B cell (primary cell): ENCODE results near the gene VPS8. TPM values are rescaled to one million over a fixed set of nuclear protein-coding genes. Genes with fewer than 3 reads are reported as not detected.

Experiments used
- ATAC-seq: fragments of 200-7000 bp; cut with Tn5 transposase; one replicate; pipeline ENCODE4 v1.10.0; 2021; ENCODE audit warnings: low read depth, mild to moderate bottlenecking, moderate number of reproducible peaks, moderate library complexity
- CTCF ChIA-PET: fragments of 350-600 bp; sonication (Branson Sonifier 250); formaldehyde crosslinking; loops from one replicate; lab custom pipeline; 2021; ENCODE audit warnings: antibody characterized with exemption, inconsistent platforms; lab: Charles Lee
- POLR2A ChIA-PET: fragments of 350-600 bp; sonication (Branson Sonifier 250); formaldehyde crosslinking; loops from one replicate; lab custom pipeline; 2021; ENCODE audit warnings: antibody characterized with exemption; lab: Charles Lee
- DNase-seq: peaks from one replicate; pipeline ENCODE4 v3.0.0; 2013
- H2AFZ ChIP-seq: 2 replicates; pipeline ENCODE4 v1.6.1; 2012; ENCODE audit warnings: mild to moderate bottlenecking, low read depth, low read length; ENCODE audit not compliant: insufficient read depth, poor library complexity, severe bottlenecking
- H3K27ac ChIP-seq, 2 donors: 1 replicate in 1 of 2; 2 replicates in 1 of 2; pipeline ENCODE4 v1.5.1; 2012 to 2013; ENCODE audit warnings: low read length in 2 of 2, mild to moderate bottlenecking in 2 of 2, moderate library complexity in 1 of 2
- H3K27me3 ChIP-seq, 4 experiments: fragments of 200-600 bp in 1 of 4; sonication (generic) in 1 of 4; replicated peaks in 1 of 4; 1 replicate in 2 of 4; 2 replicates in 2 of 4; pipeline versions ENCODE4 v1.6.1 to v1.7.0; 2013 to 2016; ENCODE audit warnings: low read length in 3 of 4, mild to moderate bottlenecking in 2 of 4, mixed read lengths in 1 of 4, moderate library complexity in 1 of 4; ENCODE audit not compliant: insufficient read depth in 4 of 4, control insufficient read depth in 3 of 4; ENCODE audit errors: control extremely low read depth in 1 of 4
- H3K36me3 ChIP-seq, 2 experiments: replicated peaks in 1 of 2; 1 replicate in 1 of 2; 2 replicates in 1 of 2; pipeline versions ENCODE4 v1.6.1 to v1.7.1; 2013; ENCODE audit warnings: low read length in 1 of 2; ENCODE audit not compliant: insufficient read depth in 2 of 2, control insufficient read depth in 1 of 2; ENCODE audit errors: control extremely low read depth in 1 of 2, extremely low read depth in 1 of 2
- H3K4me1 ChIP-seq, 2 donors: fragments of 200-600 bp in 1 of 2; sonication (generic) in 1 of 2; 1 replicate in 1 of 2; 2 replicates in 1 of 2; pipeline versions ENCODE4 v1.5.1 to v1.6.1; 2013 to 2017; ENCODE audit warnings: low read length in 2 of 2; ENCODE audit not compliant: control insufficient read depth in 2 of 2, insufficient read depth in 2 of 2
- H3K4me2 ChIP-seq: replicated peaks from 2 replicates; pipeline ENCODE3; 2012; ENCODE audit warnings: mild to moderate bottlenecking, low read depth, low read length; ENCODE audit not compliant: poor library complexity, severe bottlenecking
- H3K4me3 ChIP-seq, 5 experiments: fragments of 200-600 bp in 1 of 5; sonication (generic) in 1 of 5; 1 replicate in 3 of 5; 2 replicates in 2 of 5; pipeline versions ENCODE4 v1.5.1 to v1.7.0; 2011 to 2016; ENCODE audit warnings: low read length in 4 of 5, mild to moderate bottlenecking in 4 of 5, low read depth in 2 of 5, control low read depth in 1 of 5, moderate library complexity in 1 of 5; ENCODE audit not compliant: insufficient read depth in 1 of 5; ENCODE audit errors: control extremely low read depth in 1 of 5, extremely low read depth in 1 of 5
- H3K79me2 ChIP-seq: fragments of 200-600 bp; sonication (generic); one replicate; pipeline ENCODE4 v1.6.0; 2016; ENCODE audit warnings: low read length; ENCODE audit not compliant: control insufficient read depth, insufficient read depth
- H3K9ac ChIP-seq: fragments of 200-600 bp; sonication (generic); 2 replicates; pipeline ENCODE4 v1.6.1; 2017; ENCODE audit warnings: mild to moderate bottlenecking, low read length, moderate library complexity
- H3K9me3 ChIP-seq, 3 donors: one replicate each; pipeline versions ENCODE4 v1.6.1 to v1.7.1; 2013; ENCODE audit warnings: low read length in 2 of 3; ENCODE audit not compliant: control insufficient read depth in 2 of 3, insufficient read depth in 1 of 3; ENCODE audit errors: control extremely low read depth in 1 of 3
- H4K20me1 ChIP-seq: 2 replicates; pipeline ENCODE4 v1.6.0; 2012; ENCODE audit warnings: mild to moderate bottlenecking, low read length; ENCODE audit not compliant: insufficient read depth, control insufficient read depth, poor library complexity, severe bottlenecking
- H3K27ac Mint-ChIP-seq: one replicate; pipeline ENCODE4 v1.8.0; 2021; ENCODE audit warnings: mixed read lengths
- H3K27me3 Mint-ChIP-seq: one replicate; pipeline ENCODE4 v1.8.0; 2021; ENCODE audit warnings: mixed read lengths
- H3K4me1 Mint-ChIP-seq: one replicate; pipeline ENCODE4 v1.8.0; 2021; ENCODE audit warnings: mixed read lengths
- H3K4me3 Mint-ChIP-seq: one replicate; pipeline ENCODE4 v1.8.0; 2021; ENCODE audit warnings: mixed read lengths
- H3K9me3 Mint-ChIP-seq: one replicate; pipeline ENCODE4 v1.8.0; 2022; ENCODE audit warnings: mixed read lengths; ENCODE audit not compliant: insufficient read depth
- EZH2 ChIP-seq: IDR thresholded peaks from 2 replicates; pipeline ENCODE4 v1.6.1; 2012; ENCODE audit warnings: borderline replicate concordance, low read depth, mild to moderate bottlenecking, moderate library complexity, low read length; ENCODE audit not compliant: insufficient read depth, poor library complexity, severe bottlenecking
- WGBS: methylation state at CpG from one replicate; pipeline ENCODE4 v1.1.5; 2013; ENCODE audit warnings: missing lambda C conversion rate; ENCODE audit not compliant: insufficient coverage; 5-methylcytosine and 5-hydroxymethylcytosine counted together
- intact Hi-C: fragments of 100-400 bp; cut with micrococcal nuclease; formaldehyde crosslinking; loops from one replicate; pipeline ENCODE4 v1.10.0; 2022
- polyA plus RNA-seq: library from polyadenylated mRNA; depleted of rRNA; stranded (reverse); fragments of >200 nt; gene quantifications from 2 replicates; pipeline ENCODE4 v1.2.3, GENCODE V29; 2012
- total RNA-seq, 2 donors: library from RNA; stranded (reverse); fragments of 120-200 nt in 1 of 2; gene quantifications; 1 replicate in 1 of 2; 2 replicates in 1 of 2; pipeline versions ENCODE4 v1.2.3 to v1.2.4, GENCODE V29; 2013 to 2022
- TF ChIP-seq, protein P1 (sequence below): fragments of 200-600 bp; IDR thresholded peaks from one replicate; pipeline ENCODE4 v1.8.0; 2022; ENCODE audit warnings: antibody characterized with exemption, mild to moderate bottlenecking

VPS8 gene
- total and polyA plus RNA-seq, 2 donors (not counting 1 experiment from before 2014, with no cell fraction given) = 18.3 to 95.6 TPM

GRCh38 chr3:184802150-184802549, 9.8 kb upstream of the VPS8 start:
- no peak for ATAC-seq
- ChIA-PET CTCF (interaction anchor here (0.6 to 2.1 kb wide), 4 partner anchors 11 to 506 kb away, joined by 3 to 8 read pairs (median 3); no protein-coding TSS in a partner anchor), POLR2A (interaction anchor here (0.7 kb wide), 1 partner anchor 238 kb away, joined by 4 read pairs; no protein-coding TSS in a partner anchor)
- H3K4me3 Mint-ChIP-seq = no peak overlapping the region
- H2AFZ ChIP-seq = no peak overlapping the region
- TF ChIP-seq, protein P1, sequence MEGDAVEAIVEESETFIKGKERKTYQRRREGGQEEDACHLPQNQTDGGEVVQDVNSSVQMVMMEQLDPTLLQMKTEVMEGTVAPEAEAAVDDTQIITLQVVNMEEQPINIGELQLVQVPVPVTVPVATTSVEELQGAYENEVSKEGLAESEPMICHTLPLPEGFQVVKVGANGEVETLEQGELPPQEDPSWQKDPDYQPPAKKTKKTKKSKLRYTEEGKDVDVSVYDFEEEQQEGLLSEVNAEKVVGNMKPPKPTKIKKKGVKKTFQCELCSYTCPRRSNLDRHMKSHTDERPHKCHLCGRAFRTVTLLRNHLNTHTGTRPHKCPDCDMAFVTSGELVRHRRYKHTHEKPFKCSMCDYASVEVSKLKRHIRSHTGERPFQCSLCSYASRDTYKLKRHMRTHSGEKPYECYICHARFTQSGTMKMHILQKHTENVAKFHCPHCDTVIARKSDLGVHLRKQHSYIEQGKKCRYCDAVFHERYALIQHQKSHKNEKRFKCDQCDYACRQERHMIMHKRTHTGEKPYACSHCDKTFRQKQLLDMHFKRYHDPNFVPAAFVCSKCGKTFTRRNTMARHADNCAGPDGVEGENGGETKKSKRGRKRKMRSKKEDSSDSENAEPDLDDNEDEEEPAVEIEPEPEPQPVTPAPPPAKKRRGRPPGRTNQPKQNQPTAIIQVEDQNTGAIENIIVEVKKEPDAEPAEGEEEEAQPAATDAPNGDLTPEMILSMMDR = no peak
- TF ChIP-seq EZH2 = no peak
- no peak for DNase-seq
- intact Hi-C loops = no loop called here
- no peak overlapping the region for H3K4me3 ChIP-seq
- H3K9ac ChIP-seq = no peak overlapping the region
- H3K9me3 Mint-ChIP-seq = no peaks in the 10 kb centered on the region
- H3K27ac Mint-ChIP-seq = no peak overlapping the region
- WGBS = no CpG with 5 or more reads among the region's 4 CpGs
- H3K27me3 ChIP-seq = peaks cover 0 to 12% (median 5%) of the 10 kb centered on the region in 4 experiments
- H3K79me2 ChIP-seq = no peaks in the 10 kb centered on the region
- peaks cover 37% of the 10 kb centered on the region for H3K27me3 Mint-ChIP-seq
- H3K4me1 Mint-ChIP-seq = peaks cover 5% of the 10 kb centered on the region
- no peaks in the 10 kb centered on the region for H3K9me3 ChIP-seq
- H3K4me2 ChIP-seq = no peak overlapping the region
- H4K20me1 ChIP-seq = no peaks in the 10 kb centered on the region
- H3K36me3 ChIP-seq = no peaks in the 10 kb centered on the region
- H3K4me1 ChIP-seq = no peaks in the 10 kb centered on the region
- no peak overlapping the region for H3K27ac ChIP-seq

DNA sequence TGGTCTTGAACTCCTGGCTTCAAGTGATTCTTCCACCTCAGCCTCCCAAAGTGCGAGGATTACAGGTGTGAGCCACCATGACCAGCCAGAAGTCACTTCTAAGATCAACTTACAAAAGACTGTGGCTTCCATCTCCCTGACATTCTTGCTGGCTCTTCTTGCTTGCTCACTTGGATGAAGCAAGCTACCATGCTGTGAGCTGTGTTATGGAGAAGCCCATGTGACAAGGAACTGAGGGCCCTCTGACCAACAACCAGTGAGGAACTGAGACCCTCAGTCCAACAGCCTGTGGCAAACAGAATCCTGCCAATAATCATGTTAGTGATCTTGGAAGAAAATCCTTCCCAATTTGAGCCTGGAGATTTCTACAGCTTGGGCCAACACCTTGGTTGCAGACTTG, 7.2 kb upstream of the VPS8 start:
- Histone ChIP-seq H3K27ac (no peak overlapping the region), H3K4me3 (no peak overlapping the region), H3K9ac (no peak overlapping the region), H3K4me2 (no peak overlapping the region), H3K9me3 (no peaks in the 10 kb centered on the region), H3K27me3 (peaks cover 0 to 10% (median 4%) of the 10 kb centered on the region in 4 experiments), H3K4me1 (no peaks in the 10 kb centered on the region), H4K20me1 (no peaks in the 10 kb centered on the region), H3K79me2 (no peaks in the 10 kb centered on the region), H3K36me3 (no peaks in the 10 kb centered on the region), H2AFZ (no peak overlapping the region)
- DNase-seq (no peak), ATAC-seq (no peak)
- intact Hi-C loops = no loop called here
- peaks cover 22% of the 10 kb centered on the region for H3K27me3 Mint-ChIP-seq
- peaks cover 5% of the 10 kb centered on the region for H3K4me1 Mint-ChIP-seq
- no peak for TF ChIP-seq EZH2
- TF ChIP-seq, protein P1 = no peak
- CTCF ChIA-PET = interaction anchor here (0.6 to 2.0 kb wide), 3 partner anchors 9 to 27 kb away, joined by 4 to 9 read pairs (median 7); no protein-coding TSS in a partner anchor
- no peak overlapping the region for H3K4me3 Mint-ChIP-seq
- H3K9me3 Mint-ChIP-seq = no peaks in the 10 kb centered on the region
- POLR2A ChIA-PET = interaction anchor here (0.5 kb wide), 1 partner anchor 1792 kb away, joined by 3 read pairs; no protein-coding TSS in a partner anchor
- 100% methylated on average over 1 of the region's 1 CpG for WGBS
- no peak overlapping the region for H3K27ac Mint-ChIP-seq
